Stimulated activated CD4-positive, alpha-beta T cell treated with anti-CD3 and anti-CD28 coated beads, Interleukin-15, amount 100 ng/mL, for 48 hours (primary cell): Measurements from ENCODE around the gene NPY2R.

Experiments
- DNase-seq, 2 donors: peaks; one replicate each; pipeline ENCODE4 v3.0.0-alpha.2; 2020; ENCODE audit warnings: low read depth in 2 of 2

Gene NPY2R

DNA sequence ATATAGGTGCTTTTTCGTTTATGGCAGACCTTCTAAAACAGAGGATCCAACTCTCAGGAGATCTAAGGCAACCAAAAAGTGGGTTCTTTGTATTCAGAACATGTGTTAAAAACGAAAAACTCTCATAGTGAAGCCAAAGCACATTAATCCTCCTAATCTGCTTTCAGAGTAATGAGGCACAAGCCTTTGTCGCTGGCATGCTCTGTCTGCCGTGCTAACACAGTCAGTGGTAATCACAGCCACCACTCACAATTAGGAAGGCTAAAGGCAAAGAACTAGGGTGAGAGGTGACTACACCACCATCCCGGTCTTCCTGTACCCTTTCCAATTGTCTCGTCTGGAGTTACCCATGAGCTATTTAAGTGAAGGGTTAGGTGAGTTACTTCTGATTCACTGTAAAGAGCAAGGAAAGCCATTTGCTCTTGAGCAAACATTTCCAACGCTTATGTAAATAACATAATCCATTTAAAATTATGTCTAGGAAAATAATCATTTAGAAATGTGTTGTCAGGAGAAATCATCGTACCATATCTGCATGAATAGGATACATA lies 40.7 kb downstream of the NPY2R start:
- no peak for DNase-seq

DNA sequence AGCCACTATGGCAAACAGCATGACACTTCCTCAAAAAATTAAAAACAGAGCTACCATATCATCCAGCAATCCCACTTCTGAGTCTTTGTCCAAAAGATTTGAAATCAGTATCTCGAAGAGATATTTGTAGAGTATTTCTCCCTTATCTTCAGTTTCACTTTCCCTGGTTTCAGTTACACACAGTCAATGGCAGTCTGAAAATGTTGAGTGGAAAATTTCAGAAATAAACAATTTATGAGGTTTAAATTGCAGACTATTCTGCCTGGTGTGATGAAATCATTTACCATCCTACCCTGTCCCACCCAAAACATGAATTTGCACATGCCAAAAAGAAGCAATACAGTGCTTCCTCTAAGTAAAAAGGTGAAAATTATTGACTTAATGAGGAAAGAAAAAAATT lies 43.9 kb downstream of the NPY2R start:
- DNase-seq = no peak

DNA sequence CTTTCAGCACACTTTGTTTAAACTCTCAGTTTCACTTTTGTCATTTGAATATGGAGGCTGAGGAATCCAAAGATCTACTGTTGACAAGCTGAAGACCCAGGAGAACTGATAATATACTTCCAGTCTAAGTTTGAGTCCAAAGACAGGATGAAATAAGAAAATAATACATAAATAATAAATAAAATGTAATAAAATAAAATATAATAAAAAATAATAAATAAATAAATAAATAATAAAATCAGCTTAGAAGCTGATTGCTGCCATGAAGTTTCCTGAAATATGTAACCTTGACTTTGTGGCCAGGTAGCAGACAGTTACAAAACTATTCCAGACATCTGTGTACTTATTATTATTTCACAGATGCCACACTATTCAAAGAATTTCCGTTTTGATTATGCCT lies 55.0 kb downstream of the NPY2R start:
- no peak for DNase-seq

DNA sequence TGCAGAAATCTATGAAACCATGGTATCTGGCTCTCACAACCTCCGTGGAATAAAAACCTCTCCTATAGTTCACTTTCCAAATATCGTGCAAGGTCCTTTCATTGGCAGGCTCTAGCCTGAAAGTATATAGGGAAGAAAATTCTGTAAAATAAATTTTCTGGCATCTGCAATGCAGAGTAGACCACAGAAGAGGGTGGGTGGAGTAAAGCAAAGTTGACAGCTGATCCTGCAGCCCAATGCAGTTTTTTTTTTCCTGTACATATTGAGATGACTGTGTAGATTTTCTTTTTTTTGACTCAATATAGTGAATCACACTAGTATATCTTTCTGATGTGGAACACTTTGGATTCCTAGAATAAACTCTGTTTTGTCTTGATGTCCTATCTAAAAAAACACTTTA lies 56.7 kb downstream of the NPY2R start:
- DNase-seq = no peak
